GM12878 (cell line): Measurements from ENCODE around the gene C11orf97. TPM values are rescaled to one million over a fixed set of nuclear protein-coding genes. Genes with fewer than 3 reads are reported as not detected.
A peak's percentile ranks its signal among the peaks of the same experiment; 100 is the strongest.

Source experiments
- BACH1 ChIP-seq: fragments of 450-650 bp; IDR thresholded peaks from 2 replicates; pipeline ENCODE4 v1.6.1; 2017; ENCODE audit warnings: mild to moderate bottlenecking, borderline replicate concordance
- BRCA1 ChIP-seq: IDR thresholded peaks from 2 replicates; pipeline ENCODE4 v1.6.1; 2011; ENCODE audit warnings: low read depth, low read length, improper control_type of control experiment
- CREM ChIP-seq: IDR thresholded peaks from 2 replicates; pipeline ENCODE4 v1.6.1; 2014; ENCODE audit warnings: antibody characterized with exemption, low read depth
- EGR1 ChIP-seq, 2 experiments: IDR thresholded peaks; 1 replicate in 1 of 2; 2 replicates in 1 of 2; pipeline ENCODE4 v1.6.1; 2011 to 2012; ENCODE audit warnings: low read depth in 2 of 2, low read length in 2 of 2, borderline replicate concordance in 1 of 2, mild to moderate bottlenecking in 1 of 2, moderate library complexity in 1 of 2
- FOS ChIP-seq: IDR thresholded peaks from 3 replicates; pipeline ENCODE4 v1.6.1; 2011; ENCODE audit warnings: borderline replicate concordance; ENCODE audit not compliant: insufficient read length; ENCODE audit errors: extremely low read depth
- IKZF1 ChIP-seq: fragments of 450-650 bp; conservative IDR thresholded peaks from 2 replicates; pipeline ENCODE4 v1.6.1; 2017; ENCODE audit warnings: antibody characterized with exemption, mild to moderate bottlenecking
- KDM1A ChIP-seq: fragments of 200-600 bp; sonication (generic); IDR thresholded peaks from 2 replicates; pipeline ENCODE4 v1.6.1; 2016; ENCODE audit warnings: borderline replicate concordance
- LARP7 ChIP-seq: fragments of 450-650 bp; IDR thresholded peaks from 2 replicates; pipeline ENCODE4 v1.6.1; 2017; ENCODE audit warnings: mild to moderate bottlenecking
- MTA2 ChIP-seq: fragments of 450-650 bp; IDR thresholded peaks from 2 replicates; pipeline ENCODE4 v1.6.1; 2016; ENCODE audit warnings: low read depth, mild to moderate bottlenecking, moderate library complexity
- MYB ChIP-seq: fragments of 150-350 bp; IDR thresholded peaks from 2 replicates; pipeline ENCODE4 v1.6.1; 2014; ENCODE audit warnings: mild to moderate bottlenecking, low read depth, low read length, borderline replicate concordance
- NR2F1 ChIP-seq: fragments of 450-650 bp; conservative IDR thresholded peaks from 2 replicates; pipeline ENCODE4 v1.6.1; 2017; ENCODE audit warnings: mild to moderate bottlenecking
- PML ChIP-seq: IDR thresholded peaks from 2 replicates; pipeline ENCODE4 v1.6.1; 2012; ENCODE audit warnings: low read length, inconsistent platforms
- RAD21 ChIP-seq: IDR thresholded peaks from 2 replicates; pipeline ENCODE4 v1.6.1; 2011; ENCODE audit warnings: mild to moderate bottlenecking, low read depth, low read length, moderate library complexity; ENCODE audit not compliant: insufficient read depth
- RCOR1 ChIP-seq: conservative IDR thresholded peaks from 2 replicates; pipeline ENCODE4 v1.6.1; 2012; ENCODE audit warnings: low read depth, low read length, improper control_type of control experiment
- SIN3A ChIP-seq: IDR thresholded peaks from 2 replicates; pipeline ENCODE4 v1.6.1; 2012; ENCODE audit warnings: low read depth, low read length, improper control_type of control experiment
- SKIL ChIP-seq: fragments of 450-650 bp; IDR thresholded peaks from 2 replicates; pipeline ENCODE4 v1.6.1; 2017; ENCODE audit warnings: mild to moderate bottlenecking, low read depth, inconsistent platforms; ENCODE audit not compliant: poor library complexity, severe bottlenecking
- SMAD1 ChIP-seq: fragments of 450-650 bp; IDR thresholded peaks from 2 replicates; pipeline ENCODE4 v1.6.1; 2018; ENCODE audit warnings: mild to moderate bottlenecking, low read depth; ENCODE audit not compliant: partially characterized antibody
- SMARCA5 ChIP-seq: fragments of 450-650 bp; IDR thresholded peaks from 2 replicates; pipeline ENCODE4 v1.6.1; 2017; ENCODE audit warnings: mild to moderate bottlenecking
- TARDBP ChIP-seq: IDR thresholded peaks from 2 replicates; pipeline ENCODE4 v1.6.1; 2016; ENCODE audit warnings: borderline replicate concordance
- TCF12 ChIP-seq: IDR thresholded peaks from 2 replicates; pipeline ENCODE4 v1.6.1; 2011; ENCODE audit warnings: low read depth, mild to moderate bottlenecking, low read length
- USF1 ChIP-seq: IDR thresholded peaks from 2 replicates; pipeline ENCODE4 v1.6.1; 2011; ENCODE audit warnings: borderline replicate concordance, low read depth, mild to moderate bottlenecking, moderate library complexity, mixed read lengths, low read length; ENCODE audit not compliant: insufficient read depth; ENCODE audit errors: extremely low read length
- USF2 ChIP-seq: IDR thresholded peaks from 2 replicates; pipeline ENCODE4 v1.6.1; 2011; ENCODE audit warnings: low read depth, low read length, improper control_type of control experiment, borderline replicate concordance
- ZNF592 ChIP-seq: fragments of 450-650 bp; IDR thresholded peaks from 2 replicates; pipeline ENCODE4 v1.6.1; 2017; ENCODE audit warnings: mild to moderate bottlenecking, moderate library complexity
- polyA plus RNA-seq, 11 experiments: library from polyadenylated mRNA; depleted of rRNA in 4 of 11; unstranded in 6 of 11; stranded (reverse) in 5 of 11; fragments of >200 nt; fragmentation: Nextera tagmentation in 4 of 11; fragmentation: Illumina TruSeq in 1 of 11; extraction: Ambion mirVana in 4 of 11; extraction: Trizol in 1 of 11; gene quantifications; 1 replicate in 1 of 11; 2 replicates in 10 of 11; pipeline versions ENCODE4 v1.2.1 to v1.2.3, GENCODE V29; 2011 to 2016; ENCODE audit warnings: inconsistent platforms in 2 of 11, missing spikeins in 2 of 11, low read depth in 1 of 11
- total RNA-seq, 4 experiments: library from RNA; depleted of rRNA in 3 of 4; stranded (reverse); fragments of >200 nt in 3 of 4; fragmentation: Illumina TruSeq in 1 of 4; extraction: Trizol in 1 of 4; gene quantifications; 2 replicates each; pipeline versions ENCODE4 v1.2.1 to v1.2.3, GENCODE V29; 2013 to 2021

C11orf97 gene
- total and polyA plus RNA-seq, 10 of the 15 experiments (the other 5 are each of a cell fraction or from before 2014, with no cell fraction given): not detected

GRCh38 chr11:94558468-94558867 is 46.2 kb downstream of the C11orf97 start (continued):
- no peak for TF ChIP-seq RAD21
- no peak for TF ChIP-seq SMARCA5
- TF ChIP-seq LARP7: no peak
- no peak for TF ChIP-seq RCOR1
- no peak for TF ChIP-seq KDM1A
- no peak for TF ChIP-seq TCF12
- no peak for TF ChIP-seq PML
- TF ChIP-seq SKIL: no peak
- no peak for TF ChIP-seq SIN3A
- no peak for TF ChIP-seq ZNF592
- TF ChIP-seq EGR1 (IDR thresholded peaks at IDR 0.05; ENCODE audit: borderline replicate concordance in 1 of 2, low read depth in 2 of 2, low read length in 2 of 2): no peak
- TF ChIP-seq IKZF1: 0 out of 2 replicates have a peak, but pooled peaks have one; percentile 34
- TF ChIP-seq TARDBP: no peak
- no peak for TF ChIP-seq BACH1
- TF ChIP-seq FOS: no peak
- TF ChIP-seq USF1: no peak
- TF ChIP-seq BRCA1: no peak
- 0 out of 2 replicates have a peak, but pooled peaks have one; percentile 20 for TF ChIP-seq NR2F1
- no peak for TF ChIP-seq USF2
- TF ChIP-seq MTA2: peak; percentile 48; the same call in 1 of the 2 replicates
- TF ChIP-seq SMAD1: no peak
- no peak for TF ChIP-seq MYB
- TF ChIP-seq CREM: no peak
